K562 (cell line): ENCODE measurements around the gene STIL. TPM values are rescaled to one million over a fixed set of nuclear protein-coding genes. Genes with fewer than 3 reads are reported as not detected.
"Not testable (repeated sequence)": the region's sequence is repeated elsewhere in the genome, so short reads cannot be mapped to it uniquely, and the experiment has no call there.

Experiments used
- ATAC-seq: fragments of 200-7000 bp; cut with Tn5 transposase; 3 replicates; pipeline ENCODE4 v1.9.1; 2020; ENCODE audit warnings: moderate library complexity
- BruUV-seq: library from RNA; stranded (reverse); fragments of 400-500 nt; replicated peaks from 2 replicates; lab custom pipeline; 2021; lab: Mats Ljungman, UMichigan
- CTCF ChIA-PET: fragments of 300-600 bp; formaldehyde crosslinking; extraction: SDS; loops from one replicate; lab custom pipeline; 2021; ENCODE audit warnings: low intra/inter-chr PET ratio; lab: Yijun Ruan, JAX
- POLR2A ChIA-PET: fragments of 300-600, 350-650 bp; sonication (Branson Sonifier 250); formaldehyde crosslinking; extraction: SDS; loops from one replicate; lab custom pipeline; 2021; ENCODE audit warnings: antibody characterized with exemption, inconsistent platforms; lab: Yijun Ruan, JAX
- DNase-seq, 4 experiments: peaks; one replicate each; pipeline versions ENCODE4 v3.0.0 to v3.0.0-alpha.2; 2011 to 2018; ENCODE audit warnings: low spot score in 3 of 4, mixed read lengths in 3 of 4; ENCODE audit errors: extremely low read depth in 1 of 4
- FAIRE-seq: peaks from 2 replicates; lab custom pipeline; 2011; peaks lifted over from hg19 to GRCh38; lab: Jason Lieb, UNC
- H2AFZ ChIP-seq: 2 replicates; pipeline ENCODE4 v1.6.0; 2011; ENCODE audit warnings: low read depth, low read length, control low read depth, inconsistent platforms
- H3K27ac ChIP-seq: fragments of 200-600 bp; 3 replicates; pipeline ENCODE4 v1.8.0; 2011; ENCODE audit warnings: low read depth, mild to moderate bottlenecking, control low read depth, inconsistent platforms, low read length, moderate library complexity, mixed read lengths; ENCODE audit errors: extremely low read depth
- H3K27me3 ChIP-seq, 2 experiments: fragments of 300-600 bp in 1 of 2; 2 replicates in 1 of 2; 3 replicates in 1 of 2; pipeline versions ENCODE4 v1.6.0 to v1.8.0; 2011; ENCODE audit warnings: inconsistent platforms in 2 of 2, low read length in 2 of 2, mild to moderate bottlenecking in 1 of 2, mixed read lengths in 1 of 2, moderate library complexity in 1 of 2; ENCODE audit not compliant: control insufficient read depth in 2 of 2, insufficient read depth in 2 of 2
- H3K36me3 ChIP-seq: fragments of 300-600 bp; 3 replicates; pipeline ENCODE4 v1.8.0; 2011; ENCODE audit warnings: mild to moderate bottlenecking, low read length, inconsistent platforms; ENCODE audit not compliant: control insufficient read depth, insufficient read depth
- H3K4me1 ChIP-seq, 2 experiments: fragments of 200-600 bp in 1 of 2; replicated peaks in 1 of 2; 2 replicates in 1 of 2; 3 replicates in 1 of 2; pipeline versions ENCODE4 v1.5.1 to v1.8.0; 2011; ENCODE audit warnings: inconsistent platforms in 2 of 2, low read length in 2 of 2, mild to moderate bottlenecking in 1 of 2, mixed read lengths in 1 of 2, moderate library complexity in 1 of 2; ENCODE audit not compliant: control insufficient read depth in 2 of 2, insufficient read depth in 2 of 2
- H3K4me2 ChIP-seq: 2 replicates; pipeline ENCODE4 v1.6.1; 2011; ENCODE audit warnings: low read length, control low read depth, inconsistent platforms, mixed read lengths; ENCODE audit not compliant: insufficient read depth
- H3K4me3 ChIP-seq: fragments of 200-600 bp; sonication (generic), shearing (Covaris generic); 2 replicates; pipeline ENCODE4 v1.5.1; 2016; ENCODE audit warnings: control low read depth, inconsistent platforms
- H3K79me2 ChIP-seq: fragments of 200-600 bp; 3 replicates; pipeline ENCODE4 v1.8.0; 2011; ENCODE audit warnings: low read length, inconsistent platforms; ENCODE audit not compliant: control insufficient read depth, insufficient read depth
- H3K9ac ChIP-seq, 2 experiments: 2 replicates each; pipeline versions ENCODE4 v1.6.0 to v1.6.1; 2011; ENCODE audit warnings: low read depth in 2 of 2, low read length in 2 of 2, control low read depth in 1 of 2, inconsistent platforms in 1 of 2, mild to moderate bottlenecking in 1 of 2, mixed read lengths in 1 of 2; ENCODE audit not compliant: insufficient read depth in 1 of 2
- H3K9me1 ChIP-seq: one replicate; pipeline ENCODE4 v1.6.0; 2011; ENCODE audit warnings: inconsistent platforms, mild to moderate bottlenecking, low read length, moderate library complexity; ENCODE audit not compliant: control insufficient read depth, insufficient read depth
- H3K9me3 ChIP-seq: replicated peaks from 2 replicates; pipeline ENCODE4 v1.5.1; 2011; ENCODE audit warnings: low read depth, low read length, inconsistent platforms; ENCODE audit not compliant: control insufficient read depth, insufficient read depth
- H4K20me1 ChIP-seq: replicated peaks from 2 replicates; pipeline ENCODE4 v1.6.1; 2011; ENCODE audit warnings: low read length, inconsistent platforms, mixed read lengths; ENCODE audit not compliant: control insufficient read depth, insufficient read depth
- WGBS: fragments of 100-300 bp; shearing (Covaris generic); methylation state at CpG from one replicate; pipeline ENCODE4 v1.1.6; 2016; ENCODE audit warnings: low coverage, mixed read lengths; ENCODE audit not compliant: insufficient coverage; ENCODE audit errors: missing lambda C conversion rate; 5-methylcytosine and 5-hydroxymethylcytosine counted together
- in situ Hi-C: fragments of 300-500 bp; cut with MboI; formaldehyde crosslinking; loops from 4 replicates; pipeline ENCODE4 v1.15.0; 2018; ENCODE audit warnings: inconsistent platforms, mixed read lengths
- intact Hi-C: fragments of 100-400 bp; cut with micrococcal nuclease; formaldehyde crosslinking; loops from 2 replicates; pipeline ENCODE4 v1.14.2; 2022
- polyA plus RNA-seq, 8 experiments: library from polyadenylated mRNA; depleted of rRNA in 4 of 8; stranded (reverse) in 5 of 8; unstranded in 3 of 8; fragments of >200 nt; fragmentation: Nextera tagmentation in 2 of 8; fragmentation: Illumina TruSeq in 1 of 8; extraction: Ambion mirVana in 2 of 8; extraction: Trizol in 1 of 8; gene quantifications; 2 replicates each; pipeline versions ENCODE4 v1.2.1 to v1.2.3, GENCODE V29; 2011 to 2014; ENCODE audit warnings: inconsistent platforms in 1 of 8, missing spikeins in 1 of 8
- total RNA-seq, 7 experiments: library from RNA; depleted of rRNA in 6 of 7; stranded (reverse); fragments of >200 nt in 6 of 7; fragmentation: Illumina TruSeq in 2 of 7; extraction: Trizol in 2 of 7; gene quantifications; 2 replicates each; pipeline versions ENCODE4 v1.2.1 to v1.2.3, GENCODE V29; 2011 to 2021; ENCODE audit warnings: low replicate concordance in 1 of 7
- TF ChIP-seq, protein P1 (sequence below): sonication (generic); formaldehyde crosslinking; IDR thresholded peaks from 2 replicates; pipeline ENCODE4 v1.8.1; 2023; ENCODE audit warnings: mild to moderate bottlenecking, missing genetic modification reagents

Gene STIL
- total and polyA plus RNA-seq, 9 of the 15 experiments (the other 6 are each of a cell fraction or from before 2014, with no cell fraction given), result 10.5 to 77.4 (median 39.6) TPM

GRCh38 chr1:47275811-47276210, 38.1 kb downstream of the STIL start:
- BruUV-seq, H3K4me2 ChIP-seq, intact Hi-C loops, CTCF ChIA-PET, DNase-seq, H3K9me3 ChIP-seq, H3K4me3 ChIP-seq, H3K9ac ChIP-seq, H3K27ac ChIP-seq, ATAC-seq, FAIRE-seq, in situ Hi-C loops, H3K4me1 ChIP-seq, H3K9me1 ChIP-seq, H4K20me1 ChIP-seq, H3K27me3 ChIP-seq, H2AFZ ChIP-seq: not testable (repeated sequence)
- Histone ChIP-seq H3K79me2 (peaks cover 73% of the 10 kb centered on the region), H3K36me3 (peaks cover 77% of the 10 kb centered on the region)
- POLR2A ChIA-PET, result interaction anchor here (0.9 to 1.2 kb wide), 3 partner anchors 10 to 18 kb away, joined by 3 to 7 read pairs (median 3); no protein-coding TSS in a partner anchor
- TF ChIP-seq, protein P1, sequence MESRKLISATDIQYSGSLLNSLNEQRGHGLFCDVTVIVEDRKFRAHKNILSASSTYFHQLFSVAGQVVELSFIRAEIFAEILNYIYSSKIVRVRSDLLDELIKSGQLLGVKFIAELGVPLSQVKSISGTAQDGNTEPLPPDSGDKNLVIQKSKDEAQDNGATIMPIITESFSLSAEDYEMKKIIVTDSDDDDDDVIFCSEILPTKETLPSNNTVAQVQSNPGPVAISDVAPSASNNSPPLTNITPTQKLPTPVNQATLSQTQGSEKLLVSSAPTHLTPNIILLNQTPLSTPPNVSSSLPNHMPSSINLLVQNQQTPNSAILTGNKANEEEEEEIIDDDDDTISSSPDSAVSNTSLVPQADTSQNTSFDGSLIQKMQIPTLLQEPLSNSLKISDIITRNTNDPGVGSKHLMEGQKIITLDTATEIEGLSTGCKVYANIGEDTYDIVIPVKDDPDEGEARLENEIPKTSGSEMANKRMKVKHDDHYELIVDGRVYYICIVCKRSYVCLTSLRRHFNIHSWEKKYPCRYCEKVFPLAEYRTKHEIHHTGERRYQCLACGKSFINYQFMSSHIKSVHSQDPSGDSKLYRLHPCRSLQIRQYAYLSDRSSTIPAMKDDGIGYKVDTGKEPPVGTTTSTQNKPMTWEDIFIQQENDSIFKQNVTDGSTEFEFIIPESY (CRISPR knock-in tag), result peak; percentile 57; the same call in 1 of the 2 replicates
- 97% methylated on average over 6 of the region's 7 CpGs for WGBS

- H3K4me1 ChIP-seq, FAIRE-seq, H3K9me1 ChIP-seq, DNase-seq, H3K27ac ChIP-seq, H3K9me3 ChIP-seq, H4K20me1 ChIP-seq, in situ Hi-C loops, H3K27me3 ChIP-seq, ATAC-seq, H3K9ac ChIP-seq, H3K4me3 ChIP-seq, H2AFZ ChIP-seq, BruUV-seq, H3K4me2 ChIP-seq, H3K79me2 ChIP-seq, intact Hi-C loops: not testable (repeated sequence)
- 91% methylated on average over 8 of the region's 8 CpGs for WGBS
- ChIA-PET POLR2A (interaction anchor here (0.5 to 5.0 kb wide), 4 partner anchors 10 to 86 kb away, joined by 3 to 44 read pairs (median 5); no protein-coding TSS in a partner anchor), CTCF (interaction anchor here (0.8 kb wide), 1 partner anchor 10 kb away, joined by 3 read pairs; no protein-coding TSS in a partner anchor)
- H3K36me3 ChIP-seq, result peaks cover 88% of the 10 kb centered on the region
Observed at GRCh38 chr1:47265529-47265928, 48.4 kb downstream of the STIL start.
